ENCODE data around the gene BRIX1. TPM values are rescaled to one million over a fixed set of nuclear protein-coding genes. Genes with fewer than 3 reads are reported as not detected.

BRIX1 gene
- total RNA-seq, 1 experiment from 2014 or later: 93.3 TPM

DNA sequence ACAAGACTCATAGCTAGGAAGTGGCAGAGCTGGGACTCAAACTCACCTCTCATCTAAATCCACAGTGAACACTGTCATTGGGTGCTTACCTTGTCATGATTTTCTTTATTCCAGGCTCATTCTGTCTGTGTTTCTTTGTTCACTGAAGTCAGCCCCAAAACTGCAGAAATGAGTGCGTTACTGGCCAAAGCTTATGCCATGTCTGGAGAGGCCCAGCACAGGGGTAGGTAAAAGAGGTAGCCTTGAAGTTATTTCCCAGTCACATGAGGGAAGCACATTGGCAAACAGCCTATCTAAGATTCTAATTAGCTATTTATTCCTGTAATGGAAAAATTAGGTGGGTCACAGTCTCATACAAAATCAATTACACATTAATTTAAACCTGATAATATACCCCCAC lies 46.7 kb upstream of the BRIX1 start:
- H3K36me3 ChIP-seq (ENCODE audit: insufficient read depth, low read length, poor library complexity, severe bottlenecking): no peaks in the 10 kb centered on the region
- H3K27me3 ChIP-seq (replicated peaks; ENCODE audit: insufficient read depth, low read depth, low read length, poor library complexity): no peaks in the 10 kb centered on the region
- no peak overlapping the region for H3K27ac ChIP-seq (ENCODE audit: low read depth, low read length, poor library complexity, severe bottlenecking)
- DNase-seq (ENCODE audit: low spot score): no peak
- TF ChIP-seq, protein P1, sequence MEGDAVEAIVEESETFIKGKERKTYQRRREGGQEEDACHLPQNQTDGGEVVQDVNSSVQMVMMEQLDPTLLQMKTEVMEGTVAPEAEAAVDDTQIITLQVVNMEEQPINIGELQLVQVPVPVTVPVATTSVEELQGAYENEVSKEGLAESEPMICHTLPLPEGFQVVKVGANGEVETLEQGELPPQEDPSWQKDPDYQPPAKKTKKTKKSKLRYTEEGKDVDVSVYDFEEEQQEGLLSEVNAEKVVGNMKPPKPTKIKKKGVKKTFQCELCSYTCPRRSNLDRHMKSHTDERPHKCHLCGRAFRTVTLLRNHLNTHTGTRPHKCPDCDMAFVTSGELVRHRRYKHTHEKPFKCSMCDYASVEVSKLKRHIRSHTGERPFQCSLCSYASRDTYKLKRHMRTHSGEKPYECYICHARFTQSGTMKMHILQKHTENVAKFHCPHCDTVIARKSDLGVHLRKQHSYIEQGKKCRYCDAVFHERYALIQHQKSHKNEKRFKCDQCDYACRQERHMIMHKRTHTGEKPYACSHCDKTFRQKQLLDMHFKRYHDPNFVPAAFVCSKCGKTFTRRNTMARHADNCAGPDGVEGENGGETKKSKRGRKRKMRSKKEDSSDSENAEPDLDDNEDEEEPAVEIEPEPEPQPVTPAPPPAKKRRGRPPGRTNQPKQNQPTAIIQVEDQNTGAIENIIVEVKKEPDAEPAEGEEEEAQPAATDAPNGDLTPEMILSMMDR (conservative IDR thresholded peaks at IDR 0.05; ENCODE audit: low read depth, low read length): no peak
- no peak for TF ChIP-seq EZH2 (IDR thresholded peaks at IDR 0.05; ENCODE audit: borderline replicate concordance, low read depth, low read length, poor library complexity, severe bottlenecking)
- no peak overlapping the region for H3K4me3 ChIP-seq (ENCODE audit: low read depth, low read length, poor library complexity, severe bottlenecking)
- ChIA-PET POLR2A (ENCODE audit: low non-redundant PET) (no interaction called here), CTCF (no interaction called here)
- BruUV-seq (replicated peaks): no TSS peak
- H3K9me3 ChIP-seq (ENCODE audit: low read depth, low read length, poor library complexity, severe bottlenecking): no peaks in the 10 kb centered on the region
- H3K4me1 ChIP-seq (ENCODE audit: insufficient read depth, low read length, poor library complexity, severe bottlenecking): no peaks in the 10 kb centered on the region
- intact Hi-C loops (cut with micrococcal nuclease; ENCODE audit: unreplicated experiment): no loop called here

GRCh38 chr5:34869256-34869655 lies 46.3 kb upstream of the BRIX1 start:
- CTCF ChIA-PET: no interaction called here
- no peak for DNase-seq (ENCODE audit: low spot score)
- Histone ChIP-seq H3K27ac (ENCODE audit: low read depth, low read length, poor library complexity, severe bottlenecking) (no peak overlapping the region), H3K27me3 (replicated peaks; ENCODE audit: insufficient read depth, low read depth, low read length, poor library complexity) (no peaks in the 10 kb centered on the region), H3K36me3 (ENCODE audit: insufficient read depth, low read length, poor library complexity, severe bottlenecking) (no peaks in the 10 kb centered on the region), H3K4me3 (ENCODE audit: low read depth, low read length, poor library complexity, severe bottlenecking) (no peak overlapping the region), H3K9me3 (ENCODE audit: low read depth, low read length, poor library complexity, severe bottlenecking) (no peaks in the 10 kb centered on the region), H3K4me1 (ENCODE audit: insufficient read depth, low read length, poor library complexity, severe bottlenecking) (no peaks in the 10 kb centered on the region)
- no TSS peak for BruUV-seq (replicated peaks)
- TF ChIP-seq, protein P1 (conservative IDR thresholded peaks at IDR 0.05; ENCODE audit: low read depth, low read length): no peak
- no peak for TF ChIP-seq EZH2 (IDR thresholded peaks at IDR 0.05; ENCODE audit: borderline replicate concordance, low read depth, low read length, poor library complexity, severe bottlenecking)
- intact Hi-C loops (cut with micrococcal nuclease; ENCODE audit: unreplicated experiment): no loop called here
- POLR2A ChIA-PET (ENCODE audit: low non-redundant PET): no interaction called here

DNA sequence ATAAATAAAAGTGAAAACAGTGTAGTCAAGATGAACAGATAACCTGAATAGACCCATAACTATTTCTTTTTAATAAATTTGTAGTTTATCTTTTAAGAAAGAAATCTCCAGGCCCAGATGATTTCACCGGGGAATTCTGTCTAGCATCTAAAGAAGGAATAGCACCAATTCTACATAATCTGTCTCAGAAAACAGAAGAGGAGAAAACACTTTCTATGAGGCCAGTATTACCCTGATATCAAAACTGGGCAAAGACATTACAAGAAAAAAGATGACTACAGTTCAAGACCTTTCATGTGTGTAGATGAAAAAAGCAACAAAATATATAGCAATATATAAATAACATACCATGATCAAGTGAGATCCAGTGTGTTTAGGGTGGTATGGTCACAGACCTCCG lies 45.1 kb upstream of the BRIX1 start:
- intact Hi-C loops (cut with micrococcal nuclease; ENCODE audit: unreplicated experiment): no loop called here
- no peak overlapping the region for H3K27ac ChIP-seq (ENCODE audit: low read depth, low read length, poor library complexity, severe bottlenecking)
- no TSS peak for BruUV-seq (replicated peaks)
- ChIA-PET CTCF (no interaction called here), POLR2A (ENCODE audit: low non-redundant PET) (no interaction called here)
- no peak for DNase-seq (ENCODE audit: low spot score)
- no peaks in the 10 kb centered on the region for H3K27me3 ChIP-seq (replicated peaks; ENCODE audit: insufficient read depth, low read depth, low read length, poor library complexity)
- H3K4me3 ChIP-seq (ENCODE audit: low read depth, low read length, poor library complexity, severe bottlenecking): no peak overlapping the region
- no peaks in the 10 kb centered on the region for H3K9me3 ChIP-seq (ENCODE audit: low read depth, low read length, poor library complexity, severe bottlenecking)
- TF ChIP-seq, protein P1 (conservative IDR thresholded peaks at IDR 0.05; ENCODE audit: low read depth, low read length): no peak
- no peak for TF ChIP-seq EZH2 (IDR thresholded peaks at IDR 0.05; ENCODE audit: borderline replicate concordance, low read depth, low read length, poor library complexity, severe bottlenecking)
- no peaks in the 10 kb centered on the region for H3K4me1 ChIP-seq (ENCODE audit: insufficient read depth, low read length, poor library complexity, severe bottlenecking)
- no peaks in the 10 kb centered on the region for H3K36me3 ChIP-seq (ENCODE audit: insufficient read depth, low read length, poor library complexity, severe bottlenecking)
